ENCODE results near the gene FBXO38.
A peak's percentile ranks its signal among the peaks of the same experiment; 100 is the strongest.

Gene FBXO38

GRCh38 chr5:148443241-148443640 lies 59.5 kb downstream of the FBXO38 start:
- TF ChIP-seq CEBPB (IDR thresholded peaks at IDR 0.05) (no peak), EP300 (IDR thresholded peaks at IDR 0.05; ENCODE audit: borderline replicate concordance) (no peak), TAF1 (IDR thresholded peaks at IDR 0.05; ENCODE audit: low read depth) (no peak), YY1 (IDR thresholded peaks at IDR 0.05; ENCODE audit: low read depth) (no peak), USF1 (IDR thresholded peaks at IDR 0.05) (no peak), CREB1 (IDR thresholded peaks at IDR 0.05; ENCODE audit: low read depth) (no peak), REST (IDR thresholded peaks at IDR 0.05; ENCODE audit: low read depth) (no peak), ZBTB7A (IDR thresholded peaks at IDR 0.05; ENCODE audit: low read depth) (no peak), TEAD4 (IDR thresholded peaks at IDR 0.05) (no peak), FOXM1 (IDR thresholded peaks at IDR 0.05; ENCODE audit: borderline replicate concordance, low read depth) (no peak), NFIC (IDR thresholded peaks at IDR 0.05) (no peak), MAX (IDR thresholded peaks at IDR 0.05) (no peak)

GRCh38 chr5:148443998-148444397 lies 60.2 kb downstream of the FBXO38 start:
- TF ChIP-seq NFIC (IDR thresholded peaks at IDR 0.05) = no peak
- no peak for TF ChIP-seq CEBPB (IDR thresholded peaks at IDR 0.05)
- peak; percentile 65 for TF ChIP-seq RAD21 (IDR thresholded peaks at IDR 0.05; ENCODE audit: low read depth)
- TF ChIP-seq CREB1 (IDR thresholded peaks at IDR 0.05; ENCODE audit: low read depth) = no peak

- no peak for TF ChIP-seq RAD21 (IDR thresholded peaks at IDR 0.05; ENCODE audit: low read depth)
- TF ChIP-seq FOXM1 (IDR thresholded peaks at IDR 0.05; ENCODE audit: borderline replicate concordance, low read depth) = no peak
- no peak for TF ChIP-seq REST (IDR thresholded peaks at IDR 0.05; ENCODE audit: low read depth)
- no peak for TF ChIP-seq MAX (IDR thresholded peaks at IDR 0.05)
- no peak for TF ChIP-seq NFIC (IDR thresholded peaks at IDR 0.05)
- no peak for TF ChIP-seq CREB1 (IDR thresholded peaks at IDR 0.05; ENCODE audit: low read depth)
- TF ChIP-seq CEBPB (IDR thresholded peaks at IDR 0.05) = no peak
- TF ChIP-seq EGR1 (IDR thresholded peaks at IDR 0.05) = no peak
- no peak for TF ChIP-seq TEAD4 (IDR thresholded peaks at IDR 0.05)
- TF ChIP-seq ZBTB7A (IDR thresholded peaks at IDR 0.05; ENCODE audit: low read depth) = no peak
- TF ChIP-seq YY1 (IDR thresholded peaks at IDR 0.05; ENCODE audit: low read depth) = no peak
- no peak for TF ChIP-seq EP300 (IDR thresholded peaks at IDR 0.05; ENCODE audit: borderline replicate concordance)
- TF ChIP-seq TCF12 (IDR thresholded peaks at IDR 0.05; ENCODE audit: low read depth) = no peak
- no peak for TF ChIP-seq TAF1 (IDR thresholded peaks at IDR 0.05; ENCODE audit: low read depth)
Observed at GRCh38 chr5:148445578-148445977, 61.8 kb downstream of the FBXO38 start.

- TF ChIP-seq TEAD4 (IDR thresholded peaks at IDR 0.05) (no peak), CEBPB (IDR thresholded peaks at IDR 0.05) (no peak), REST (IDR thresholded peaks at IDR 0.05; ENCODE audit: low read depth) (no peak)
Observed at GRCh38 chr5:148446611-148447010, 62.9 kb downstream of the FBXO38 start.

- TF ChIP-seq EP300 (IDR thresholded peaks at IDR 0.05; ENCODE audit: borderline replicate concordance) (no peak), USF1 (IDR thresholded peaks at IDR 0.05) (no peak), RAD21 (IDR thresholded peaks at IDR 0.05; ENCODE audit: low read depth) (no peak), TCF12 (IDR thresholded peaks at IDR 0.05; ENCODE audit: low read depth) (no peak), MAX (IDR thresholded peaks at IDR 0.05) (no peak)
Observed at GRCh38 chr5:148452499-148453193, 68.9 kb downstream of the FBXO38 start.

Measured in Ishikawa (cell line).